NCI-H1417 (cell line): ENCODE measurements around the gene SPTBN5.

Experiments used
- DNase-seq, 3 experiments: peaks; one replicate each; lab custom pipeline; 2025; lab: John Stamatoyannopoulos, UW

SPTBN5 gene

GRCh38 chr15:41866263-41866703, 27.6 kb downstream of the SPTBN5 start:
- no peak for DNase-seq

GRCh38 chr15:41865490-41866055, 28.3 kb downstream of the SPTBN5 start:
- DNase-seq: no peak

- peak; percentile 22 to 38 (median 34) for DNase-seq
These were observed 31.2 kb downstream of the SPTBN5 start for GRCh38 chr15:41862515-41863116.

- peak; percentile 12 to 66 (median 28) for DNase-seq
These were observed 32.0 kb downstream of the SPTBN5 start for GRCh38 chr15:41861736-41862356.

GRCh38 chr15:41860049-41860828, 33.6 kb downstream of the SPTBN5 start:
- DNase-seq: no peak

GRCh38 chr15:41858756-41859155, 35.1 kb downstream of the SPTBN5 start:
- DNase-seq: no peak

- no peak for DNase-seq
These were observed 36.5 kb downstream of the SPTBN5 start for GRCh38 chr15:41857316-41857715.

- DNase-seq: no peak
These were observed 37.1 kb downstream of the SPTBN5 start for GRCh38 chr15:41856716-41857115.

GRCh38 chr15:41856262-41856661, 37.6 kb downstream of the SPTBN5 start:
- DNase-seq: no peak

- DNase-seq: no peak
These were observed 38.4 kb downstream of the SPTBN5 start for GRCh38 chr15:41855261-41855961.

GRCh38 chr15:41854443-41854842, 39.4 kb downstream of the SPTBN5 start:
- DNase-seq: no peak

GRCh38 chr15:41853831-41854230, 40.0 kb downstream of the SPTBN5 start:
- DNase-seq: no peak

- peak; percentile 37 to 59 (median 50) for DNase-seq
These were observed 40.9 kb downstream of the SPTBN5 start for GRCh38 chr15:41852736-41853590.

- DNase-seq: no peak
These were observed 42.0 kb downstream of the SPTBN5 start for GRCh38 chr15:41851755-41852370.

GRCh38 chr15:41851167-41851523, 42.7 kb downstream of the SPTBN5 start:
- no peak for DNase-seq

GRCh38 chr15:41850482-41851166, 43.2 kb downstream of the SPTBN5 start:
- DNase-seq: no peak

GRCh38 chr15:41849861-41850260, 44.0 kb downstream of the SPTBN5 start:
- no peak for DNase-seq

GRCh38 chr15:41849204-41849603, 44.6 kb downstream of the SPTBN5 start:
- no peak for DNase-seq

- DNase-seq: no peak
These were observed 45.2 kb downstream of the SPTBN5 start for GRCh38 chr15:41848631-41849030.

GRCh38 chr15:41847981-41848380, 45.9 kb downstream of the SPTBN5 start:
- no peak for DNase-seq
